ENCODE results near the gene TBX4.

The TBX4 gene

GRCh38 chr17:61467416-61468262 lies 15.4 kb downstream of the TBX4 start:
- Histone ChIP-seq H2BK12ac (ENCODE audit: low read length in 2 of 2) (no peak overlapping the region), H3K79me1 (replicated peaks; ENCODE audit: low read length, poor library complexity, severe bottlenecking) (no peaks in the 10 kb centered on the region), H4K91ac (ENCODE audit: low read length) (no peak overlapping the region), H3K4me2 (ENCODE audit: low read length, poor library complexity, severe bottlenecking) (no peak overlapping the region), H2BK120ac (ENCODE audit: low read depth, low read length) (no peak overlapping the region), H2AK5ac (ENCODE audit: low read length, severe bottlenecking) (no peak overlapping the region), H4K8ac (ENCODE audit: low read length) (no peak overlapping the region), H3K36me3 (ENCODE audit: control insufficient read depth in 1 of 2, insufficient read depth in 2 of 2, low read depth in 1 of 2, low read length in 2 of 2) (no peaks in the 10 kb centered on the region), H3K4ac (ENCODE audit: low read depth in 1 of 2, low read length in 2 of 2) (no peak overlapping the region), H3K18ac (ENCODE audit: low read depth in 1 of 2, low read length in 2 of 2) (no peak overlapping the region), H3K9me3 (ENCODE audit: control insufficient read depth, low read length) (no peaks in the 10 kb centered on the region), H3K14ac (ENCODE audit: low read length in 2 of 2) (no peak overlapping the region), H3K4me1 (ENCODE audit: control insufficient read depth, insufficient read depth, low read depth, low read length) (no peaks in the 10 kb centered on the region), H3K23ac (ENCODE audit: low read length in 2 of 2) (no peak overlapping the region), H2AFZ (ENCODE audit: low read depth, low read length) (no peak overlapping the region), H2BK5ac (ENCODE audit: low read depth, low read length, poor library complexity, severe bottlenecking) (no peak overlapping the region), H3K4me3 (ENCODE audit: insufficient read depth in 1 of 2, low read depth in 1 of 2, low read length in 2 of 2) (no peak overlapping the region), H3K9ac (ENCODE audit: low read length) (no peak overlapping the region), H3K27ac (ENCODE audit: low read length, poor library complexity, severe bottlenecking) (no peak overlapping the region), H3K27me3 (ENCODE audit: control insufficient read depth in 1 of 2, insufficient read depth in 1 of 2, low read length in 2 of 2) (peaks cover 6 to 63% of the 10 kb centered on the region in 2 experiments), H2BK15ac (ENCODE audit: low read depth, poor library complexity, severe bottlenecking) (no peak overlapping the region)
- WGBS = 40% methylated on average over 15 of the region's 15 CpGs
- DNase-seq = peak; percentile 54

- Histone ChIP-seq H3K9me3 (ENCODE audit: control insufficient read depth, low read length) (no peaks in the 10 kb centered on the region), H3K9ac (ENCODE audit: low read length) (no peak overlapping the region), H3K36me3 (ENCODE audit: control insufficient read depth in 1 of 2, insufficient read depth in 2 of 2, low read depth in 1 of 2, low read length in 2 of 2) (no peaks in the 10 kb centered on the region), H2BK12ac (ENCODE audit: low read length in 2 of 2) (no peak overlapping the region), H3K79me1 (replicated peaks; ENCODE audit: low read length, poor library complexity, severe bottlenecking) (no peaks in the 10 kb centered on the region), H3K23ac (ENCODE audit: low read length in 2 of 2) (no peak overlapping the region), H3K4me3 (ENCODE audit: insufficient read depth in 1 of 2, low read depth in 1 of 2, low read length in 2 of 2) (no peak overlapping the region), H3K4me1 (ENCODE audit: control insufficient read depth, insufficient read depth, low read depth, low read length) (no peaks in the 10 kb centered on the region), H3K14ac (ENCODE audit: low read length in 2 of 2) (no peak overlapping the region), H3K4me2 (ENCODE audit: low read length, poor library complexity, severe bottlenecking) (no peak overlapping the region), H3K4ac (ENCODE audit: low read depth in 1 of 2, low read length in 2 of 2) (no peak overlapping the region), H2AK5ac (ENCODE audit: low read length, severe bottlenecking) (no peak overlapping the region), H2BK15ac (ENCODE audit: low read depth, poor library complexity, severe bottlenecking) (no peak overlapping the region), H2BK5ac (ENCODE audit: low read depth, low read length, poor library complexity, severe bottlenecking) (no peak overlapping the region), H2AFZ (ENCODE audit: low read depth, low read length) (no peak overlapping the region), H3K27ac (ENCODE audit: low read length, poor library complexity, severe bottlenecking) (no peak overlapping the region), H4K91ac (ENCODE audit: low read length) (no peak overlapping the region), H2BK120ac (ENCODE audit: low read depth, low read length) (no peak overlapping the region), H4K8ac (ENCODE audit: low read length) (no peak overlapping the region), H3K18ac (ENCODE audit: low read depth in 1 of 2, low read length in 2 of 2) (no peak overlapping the region), H3K27me3 (ENCODE audit: control insufficient read depth in 1 of 2, insufficient read depth in 1 of 2, low read length in 2 of 2) (peaks cover 0 to 58% of the 10 kb centered on the region in 2 experiments)
- 71% methylated on average over 8 of the region's 8 CpGs for WGBS
- peak; percentile 52 for DNase-seq
These were observed 16.2 kb downstream of the TBX4 start for GRCh38 chr17:61468263-61468907.

- H2BK120ac ChIP-seq (ENCODE audit: low read depth, low read length) = no peak overlapping the region
- no peak overlapping the region for H3K14ac ChIP-seq (ENCODE audit: low read length in 2 of 2)
- H3K36me3 ChIP-seq (ENCODE audit: control insufficient read depth in 1 of 2, insufficient read depth in 2 of 2, low read depth in 1 of 2, low read length in 2 of 2) = no peaks in the 10 kb centered on the region
- no peak overlapping the region for H3K4ac ChIP-seq (ENCODE audit: low read depth in 1 of 2, low read length in 2 of 2)
- H3K9ac ChIP-seq (ENCODE audit: low read length) = no peak overlapping the region
- H3K27ac ChIP-seq (ENCODE audit: low read length, poor library complexity, severe bottlenecking) = no peak overlapping the region
- H2AFZ ChIP-seq (ENCODE audit: low read depth, low read length) = no peak overlapping the region
- H3K4me3 ChIP-seq (ENCODE audit: insufficient read depth in 1 of 2, low read depth in 1 of 2, low read length in 2 of 2) = no peak overlapping the region
- no peak overlapping the region for H3K18ac ChIP-seq (ENCODE audit: low read depth in 1 of 2, low read length in 2 of 2)
- no peak overlapping the region for H4K91ac ChIP-seq (ENCODE audit: low read length)
- WGBS = 90% methylated on average over 6 of the region's 6 CpGs
- no peaks in the 10 kb centered on the region for H3K79me1 ChIP-seq (replicated peaks; ENCODE audit: low read length, poor library complexity, severe bottlenecking)
- H3K9me3 ChIP-seq (ENCODE audit: control insufficient read depth, low read length) = no peaks in the 10 kb centered on the region
- no peak overlapping the region for H4K8ac ChIP-seq (ENCODE audit: low read length)
- H3K23ac ChIP-seq (ENCODE audit: low read length in 2 of 2) = no peak overlapping the region
- H2AK5ac ChIP-seq (ENCODE audit: low read length, severe bottlenecking) = no peak overlapping the region
- DNase-seq = no peak
- no peaks in the 10 kb centered on the region for H3K4me1 ChIP-seq (ENCODE audit: control insufficient read depth, insufficient read depth, low read depth, low read length)
- H2BK12ac ChIP-seq (ENCODE audit: low read length in 2 of 2) = no peak overlapping the region
- no peak overlapping the region for H2BK15ac ChIP-seq (ENCODE audit: low read depth, poor library complexity, severe bottlenecking)
- no peak overlapping the region for H2BK5ac ChIP-seq (ENCODE audit: low read depth, low read length, poor library complexity, severe bottlenecking)
- H3K27me3 ChIP-seq (ENCODE audit: control insufficient read depth in 1 of 2, insufficient read depth in 1 of 2, low read length in 2 of 2) = peaks cover 0 to 54% of the 10 kb centered on the region in 2 experiments
- H3K4me2 ChIP-seq (ENCODE audit: low read length, poor library complexity, severe bottlenecking) = no peak overlapping the region
These were observed 17.3 kb downstream of the TBX4 start for GRCh38 chr17:61469474-61469873.

- H2BK5ac ChIP-seq (ENCODE audit: low read depth, low read length, poor library complexity, severe bottlenecking) = no peak overlapping the region
- no peaks in the 10 kb centered on the region for H3K9me3 ChIP-seq (ENCODE audit: control insufficient read depth, low read length)
- H3K9ac ChIP-seq (ENCODE audit: low read length) = no peak overlapping the region
- H3K27ac ChIP-seq (ENCODE audit: low read length, poor library complexity, severe bottlenecking) = no peak overlapping the region
- H3K36me3 ChIP-seq (ENCODE audit: control insufficient read depth in 1 of 2, insufficient read depth in 2 of 2, low read depth in 1 of 2, low read length in 2 of 2) = no peaks in the 10 kb centered on the region
- peaks cover 0 to 51% of the 10 kb centered on the region in 2 experiments for H3K27me3 ChIP-seq (ENCODE audit: control insufficient read depth in 1 of 2, insufficient read depth in 1 of 2, low read length in 2 of 2)
- H2AFZ ChIP-seq (ENCODE audit: low read depth, low read length) = no peak overlapping the region
- no peak for DNase-seq
- H3K4me1 ChIP-seq (ENCODE audit: control insufficient read depth, insufficient read depth, low read depth, low read length) = no peaks in the 10 kb centered on the region
- no peak overlapping the region for H4K8ac ChIP-seq (ENCODE audit: low read length)
- H2BK12ac ChIP-seq (ENCODE audit: low read length in 2 of 2) = no peak overlapping the region
- H3K23ac ChIP-seq (ENCODE audit: low read length in 2 of 2) = no peak overlapping the region
- H3K79me1 ChIP-seq (replicated peaks; ENCODE audit: low read length, poor library complexity, severe bottlenecking) = no peaks in the 10 kb centered on the region
- no peak overlapping the region for H2AK5ac ChIP-seq (ENCODE audit: low read length, severe bottlenecking)
- H4K91ac ChIP-seq (ENCODE audit: low read length) = no peak overlapping the region
- no peak overlapping the region for H3K14ac ChIP-seq (ENCODE audit: low read length in 2 of 2)
- H3K18ac ChIP-seq (ENCODE audit: low read depth in 1 of 2, low read length in 2 of 2) = no peak overlapping the region
- H2BK15ac ChIP-seq (ENCODE audit: low read depth, poor library complexity, severe bottlenecking) = no peak overlapping the region
- no peak overlapping the region for H3K4ac ChIP-seq (ENCODE audit: low read depth in 1 of 2, low read length in 2 of 2)
- no peak overlapping the region for H3K4me3 ChIP-seq (ENCODE audit: insufficient read depth in 1 of 2, low read depth in 1 of 2, low read length in 2 of 2)
- WGBS = 94% methylated on average over 3 of the region's 5 CpGs
- no peak overlapping the region for H2BK120ac ChIP-seq (ENCODE audit: low read depth, low read length)
- H3K4me2 ChIP-seq (ENCODE audit: low read length, poor library complexity, severe bottlenecking) = no peak overlapping the region
These were observed 17.7 kb downstream of the TBX4 start for GRCh38 chr17:61469949-61470348.
